CD4-positive, alpha-beta T cell (primary cell): Measurements from ENCODE around the gene GYS1. TPM values are rescaled to one million over a fixed set of nuclear protein-coding genes. Genes with fewer than 3 reads are reported as not detected.
A peak's percentile ranks its signal among the peaks of the same experiment; 100 is the strongest.

ENCODE experiments used
- ATAC-seq: fragments of 200-7000 bp; cut with Tn5 transposase; one replicate; pipeline ENCODE4 v1.10.0; 2022; ENCODE audit warnings: mild to moderate bottlenecking; ENCODE audit not compliant: poor library complexity
- CTCF ChIA-PET: fragments of 350-600 bp; sonication (Branson Sonifier 250); formaldehyde crosslinking; loops from one replicate; lab custom pipeline; 2021; ENCODE audit warnings: antibody characterized with exemption, inconsistent platforms; lab: Charles Lee
- POLR2A ChIA-PET: fragments of 350-600 bp; sonication (Branson Sonifier 250); formaldehyde crosslinking; loops from one replicate; lab custom pipeline; 2021; ENCODE audit warnings: antibody characterized with exemption, inconsistent platforms; lab: Charles Lee
- DNase-seq, 14 experiments: peaks; one replicate each; pipeline ENCODE4 v3.0.0-alpha.2; 2013 to 2020; ENCODE audit warnings: mixed read lengths in 2 of 14
- H3K27ac ChIP-seq, 2 donors: one replicate each; pipeline versions ENCODE4 v1.5.1 to v1.7.0; 2013; ENCODE audit warnings: low read length in 2 of 2, low read depth in 1 of 2, mild to moderate bottlenecking in 1 of 2
- H3K27me3 ChIP-seq, 2 experiments: 1 replicate in 1 of 2; 2 replicates in 1 of 2; pipeline versions ENCODE4 v1.6.1 to v1.7.0; 2013; ENCODE audit warnings: low read length in 2 of 2, control low read depth in 1 of 2, mild to moderate bottlenecking in 1 of 2, moderate library complexity in 1 of 2; ENCODE audit not compliant: insufficient read depth in 2 of 2, control insufficient read depth in 1 of 2
- H3K36me3 ChIP-seq: one replicate; pipeline ENCODE4 v1.6.1; 2013; ENCODE audit warnings: low read length, control low read depth; ENCODE audit not compliant: insufficient read depth
- H3K4me1 ChIP-seq: one replicate; pipeline ENCODE4 v1.6.1; 2013; ENCODE audit warnings: low read length, control low read depth; ENCODE audit not compliant: insufficient read depth
- H3K4me3 ChIP-seq: one replicate; pipeline ENCODE4 v1.5.1; 2013; ENCODE audit warnings: mild to moderate bottlenecking, low read length, moderate library complexity
- H3K9me3 ChIP-seq, 2 experiments: 1 replicate in 1 of 2; 2 replicates in 1 of 2; pipeline versions ENCODE4 v1.6.1 to v1.7.0; 2013; ENCODE audit warnings: low read length in 2 of 2, mild to moderate bottlenecking in 2 of 2, control low read depth in 1 of 2, moderate library complexity in 1 of 2; ENCODE audit not compliant: control insufficient read depth in 1 of 2, insufficient read depth in 1 of 2
- H3K27ac Mint-ChIP-seq: one replicate; pipeline ENCODE4 v1.8.0; 2020; ENCODE audit warnings: mixed read lengths
- H3K27me3 Mint-ChIP-seq: one replicate; pipeline ENCODE4 v1.8.0; 2021; ENCODE audit warnings: mixed read lengths
- H3K36me3 Mint-ChIP-seq: one replicate; pipeline ENCODE4 v1.8.0; 2021; ENCODE audit warnings: low read depth, mixed read lengths
- H3K4me1 Mint-ChIP-seq: one replicate; pipeline ENCODE4 v1.8.0; 2021; ENCODE audit warnings: low read depth, mixed read lengths
- H3K4me3 Mint-ChIP-seq: one replicate; pipeline ENCODE4 v1.8.0; 2020; ENCODE audit warnings: mild to moderate bottlenecking, mixed read lengths
- H3K9me3 Mint-ChIP-seq: one replicate; pipeline ENCODE4 v1.8.0; 2020; ENCODE audit warnings: mixed read lengths
- intact Hi-C, 2 experiments: fragments of 100-400 bp; cut with DNase I in 1 of 2; cut with micrococcal nuclease in 1 of 2; formaldehyde crosslinking; loops; one replicate each; pipeline versions ENCODE4 v1.15.1 to v1.9.0; 2023 to 2025; cut with DNase I, micrococcal nuclease
- total RNA-seq, 174 experiments: library from RNA in 2 of 174; stranded (reverse) in 2 of 174; gene quantifications; one replicate each; pipeline ENCODE4 v1.2.3 and lab custom pipeline; 2021 to 2026
- TF ChIP-seq, protein P1 (sequence below): fragments of 200-600 bp; IDR thresholded peaks from one replicate; pipeline ENCODE4 v1.8.0; 2022; ENCODE audit warnings: antibody characterized with exemption, mild to moderate bottlenecking

Gene GYS1
- total RNA-seq, 2 experiments from 2014 or later, result 13.2 to 14.1 TPM

DNA sequence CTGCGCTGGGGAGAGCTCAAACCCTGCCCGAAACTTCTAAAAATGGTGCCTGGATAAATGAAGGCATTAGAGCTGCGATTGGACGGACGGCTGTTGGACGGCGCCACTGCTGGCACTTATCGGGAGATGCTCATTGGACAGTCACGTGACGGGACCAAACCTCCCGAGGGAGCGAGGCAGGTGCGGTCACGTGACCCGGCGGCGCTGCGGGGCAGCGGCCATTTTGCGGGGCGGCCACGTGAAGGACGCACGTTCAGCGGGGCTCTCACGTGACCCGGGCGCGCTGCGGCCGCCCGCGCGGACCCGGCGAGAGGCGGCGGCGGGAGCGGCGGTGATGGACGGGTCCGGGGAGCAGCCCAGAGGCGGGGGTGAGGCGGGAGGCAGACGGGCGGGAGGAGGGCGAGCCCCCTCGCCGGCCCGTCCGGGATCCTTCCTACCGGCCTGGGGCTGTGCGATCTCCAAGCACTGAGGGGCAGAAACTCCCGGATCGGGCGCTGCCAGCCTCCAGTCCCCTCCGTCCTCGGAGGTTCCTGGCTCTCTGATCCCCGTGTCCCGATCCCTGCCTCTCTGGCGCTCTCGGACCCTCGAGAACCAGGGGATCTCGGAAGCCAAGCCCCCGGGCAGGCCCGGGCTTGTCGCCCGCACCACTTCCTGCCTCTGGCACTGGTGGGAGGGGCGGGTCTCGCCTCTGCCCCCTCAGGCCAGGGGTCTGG, 38.4 kb downstream of the GYS1 start, which contains the start of gene BAX:
Gene BAX, plus strand, starts transcription at position 281 of the 713 bp plus-strand sequence. Its CDS starts 54 bp downstream, at position 335.
- TF ChIP-seq, protein P1, sequence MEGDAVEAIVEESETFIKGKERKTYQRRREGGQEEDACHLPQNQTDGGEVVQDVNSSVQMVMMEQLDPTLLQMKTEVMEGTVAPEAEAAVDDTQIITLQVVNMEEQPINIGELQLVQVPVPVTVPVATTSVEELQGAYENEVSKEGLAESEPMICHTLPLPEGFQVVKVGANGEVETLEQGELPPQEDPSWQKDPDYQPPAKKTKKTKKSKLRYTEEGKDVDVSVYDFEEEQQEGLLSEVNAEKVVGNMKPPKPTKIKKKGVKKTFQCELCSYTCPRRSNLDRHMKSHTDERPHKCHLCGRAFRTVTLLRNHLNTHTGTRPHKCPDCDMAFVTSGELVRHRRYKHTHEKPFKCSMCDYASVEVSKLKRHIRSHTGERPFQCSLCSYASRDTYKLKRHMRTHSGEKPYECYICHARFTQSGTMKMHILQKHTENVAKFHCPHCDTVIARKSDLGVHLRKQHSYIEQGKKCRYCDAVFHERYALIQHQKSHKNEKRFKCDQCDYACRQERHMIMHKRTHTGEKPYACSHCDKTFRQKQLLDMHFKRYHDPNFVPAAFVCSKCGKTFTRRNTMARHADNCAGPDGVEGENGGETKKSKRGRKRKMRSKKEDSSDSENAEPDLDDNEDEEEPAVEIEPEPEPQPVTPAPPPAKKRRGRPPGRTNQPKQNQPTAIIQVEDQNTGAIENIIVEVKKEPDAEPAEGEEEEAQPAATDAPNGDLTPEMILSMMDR, result no peak
- Mint-ChIP-seq H3K27me3 (no peaks in the 10 kb centered on the region), H3K9me3 (no peaks in the 10 kb centered on the region), H3K27ac (peak within 1 kb of the TSS; percentile 72), H3K4me3 (peak within 1 kb of the TSS; percentile 90), H3K36me3 (peaks cover 12% of the 10 kb centered on the region), H3K4me1 (peaks cover 31% of the 10 kb centered on the region)
- peak; percentile 83 for ATAC-seq
- peak within 1 kb of the TSS; percentile 69 to 90 for H3K27ac ChIP-seq
- H3K4me3 ChIP-seq, result peak within 1 kb of the TSS; percentile 99
- peak; percentile 67 to 91 (median 80) for DNase-seq
- POLR2A ChIA-PET, result interaction anchor here (0.6 to 3.3 kb wide), 8 partner anchors 11 to 254 kb away, joined by 3 to 38 read pairs (median 4); partner anchors contain the start of genes BCAT2, FTL, NUCB1 and PPP1R15A
- no peaks in the 10 kb centered on the region for H3K9me3 ChIP-seq
- H3K4me1 ChIP-seq, result peaks cover 25% of the 10 kb centered on the region
- no peaks in the 10 kb centered on the region for H3K36me3 ChIP-seq
- no peaks in the 10 kb centered on the region for H3K27me3 ChIP-seq
- intact Hi-C loops, result loop anchor here in 1 of 2 experiments (1.0 kb wide), 1 partner anchor 11 kb away; the partner anchor contains the start of gene FTL
- CTCF ChIA-PET, result interaction anchor here (1.7 to 2.2 kb wide), 2 partner anchors 16 to 39 kb away, joined by 5 to 9 read pairs; partner anchors contain the start of genes GYS1 and RUVBL2

DNA sequence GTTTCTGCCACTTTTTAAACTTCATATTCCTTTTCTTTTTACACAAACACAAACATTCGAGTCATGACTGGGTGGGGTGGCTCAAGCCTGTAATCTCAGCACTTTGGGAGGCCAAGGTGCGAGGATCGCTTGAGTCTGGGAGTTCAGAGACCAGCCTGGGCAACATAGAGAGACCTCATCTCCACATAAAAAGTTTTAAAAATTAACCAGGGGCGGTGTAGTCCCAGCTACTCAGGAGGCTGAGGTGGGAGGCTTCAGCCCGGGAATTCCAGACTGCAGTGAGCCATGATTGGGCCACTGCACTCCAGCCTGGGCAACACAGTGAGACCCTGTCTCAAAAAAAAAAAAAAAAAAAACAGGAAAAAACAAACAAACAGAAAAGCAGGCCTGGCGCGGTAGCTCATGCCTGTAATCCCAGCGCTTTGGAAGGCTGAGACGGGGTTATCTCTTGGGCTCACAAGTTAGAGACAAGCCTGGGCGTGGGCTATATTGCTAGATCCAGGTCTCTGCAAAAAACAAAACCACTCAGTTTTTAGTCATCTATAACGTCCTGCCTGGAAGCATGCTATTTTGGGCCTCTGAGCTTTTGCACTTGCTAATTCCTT, 39.0 kb downstream of the GYS1 start:
- peaks cover 12% of the 10 kb centered on the region for H3K36me3 Mint-ChIP-seq
- Histone ChIP-seq H3K36me3 (no peaks in the 10 kb centered on the region), H3K27me3 (no peaks in the 10 kb centered on the region), H3K4me3 (peak overlapping the region; percentile 99), H3K27ac (peak overlapping the region in 1 of 2 donors; percentile 69), H3K4me1 (peaks cover 20% of the 10 kb centered on the region), H3K9me3 (no peaks in the 10 kb centered on the region)
- TF ChIP-seq, protein P1, result no peak
- POLR2A ChIA-PET, result interaction anchor here (0.6 to 3.3 kb wide), 8 partner anchors 11 to 254 kb away, joined by 3 to 38 read pairs (median 4); partner anchors contain the start of genes BCAT2, FTL, NUCB1 and PPP1R15A
- DNase-seq (no peak), ATAC-seq (peak; percentile 5)
- CTCF ChIA-PET, result interaction anchor here (2.2 kb wide), 1 partner anchor 39 kb away, joined by 9 read pairs; the partner anchor contains the start of genes GYS1 and RUVBL2
- H3K9me3 Mint-ChIP-seq, result no peaks in the 10 kb centered on the region
- peaks cover 31% of the 10 kb centered on the region for H3K4me1 Mint-ChIP-seq
- peak overlapping the region; percentile 90 for H3K4me3 Mint-ChIP-seq
- H3K27me3 Mint-ChIP-seq, result no peaks in the 10 kb centered on the region
- peak overlapping the region; percentile 16 for H3K27ac Mint-ChIP-seq
- intact Hi-C loops, result no loop called here

DNA sequence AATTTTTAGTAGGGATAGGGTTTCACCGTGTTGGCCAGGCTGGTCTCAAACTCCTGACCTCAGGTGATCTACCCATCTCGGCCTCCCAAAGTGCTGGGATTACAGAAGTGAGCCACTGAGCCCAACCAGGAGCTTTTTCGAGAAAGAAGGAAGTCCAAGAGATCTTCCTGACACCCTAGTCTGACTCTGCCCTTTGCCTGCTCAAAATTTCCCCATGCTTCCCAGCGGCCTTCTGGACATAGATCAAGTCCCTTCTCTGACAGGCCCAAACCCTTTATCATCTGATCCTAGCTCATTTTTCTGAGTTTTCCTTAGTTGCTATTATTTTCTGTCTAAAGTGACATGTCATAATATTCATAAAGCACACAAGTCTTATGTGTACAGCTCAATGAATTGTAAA, 40.0 kb downstream of the GYS1 start:
- intact Hi-C loops, result no loop called here
- H3K9me3 ChIP-seq, result no peaks in the 10 kb centered on the region
- CTCF ChIA-PET, result interaction anchor here (0.7 to 2.2 kb wide), 3 partner anchors 18 to 164 kb away, joined by 3 to 9 read pairs (median 4); partner anchors contain the start of genes GYS1 and RUVBL2
- ATAC-seq (no peak), DNase-seq (no peak)
- H3K36me3 ChIP-seq, result no peaks in the 10 kb centered on the region
- peaks cover 12% of the 10 kb centered on the region for H3K36me3 Mint-ChIP-seq
- H3K4me3 Mint-ChIP-seq, result peak overlapping the region; percentile 69
- H3K27ac ChIP-seq, result no peak overlapping the region
- no peak overlapping the region for H3K4me3 ChIP-seq
- no peak overlapping the region for H3K27ac Mint-ChIP-seq
- H3K9me3 Mint-ChIP-seq, result no peaks in the 10 kb centered on the region
- H3K27me3 Mint-ChIP-seq, result no peaks in the 10 kb centered on the region
- peaks cover 31% of the 10 kb centered on the region for H3K4me1 Mint-ChIP-seq
- no peaks in the 10 kb centered on the region for H3K27me3 ChIP-seq
- peaks cover 20% of the 10 kb centered on the region for H3K4me1 ChIP-seq
- TF ChIP-seq, protein P1, result no peak
- POLR2A ChIA-PET, result interaction anchor here (1.0 to 3.3 kb wide), 3 partner anchors 9 to 15 kb away, joined by 3 to 38 read pairs (median 4); partner anchors contain the start of gene FTL
